Nephron (organoid): Measurements from ENCODE around the gene FARP2.

Experiments
- H3K27ac Mint-ChIP-seq, 3 experiments: 2 replicates each; pipeline ENCODE4 v1.8.0; 2020; ENCODE audit warnings: mixed read lengths in 3 of 3, mild to moderate bottlenecking in 2 of 3, moderate library complexity in 1 of 3
- H3K27me3 Mint-ChIP-seq: 2 replicates; pipeline ENCODE4 v1.8.0; 2021; ENCODE audit warnings: low read depth, mild to moderate bottlenecking, moderate library complexity, mixed read lengths
- H3K36me3 Mint-ChIP-seq: 2 replicates; pipeline ENCODE4 v1.8.0; 2020; ENCODE audit warnings: low read depth, mixed read lengths
- H3K4me1 Mint-ChIP-seq: 2 replicates; pipeline ENCODE4 v1.8.0; 2020; ENCODE audit warnings: mixed read lengths
- H3K4me3 Mint-ChIP-seq, 3 experiments: 2 replicates each; pipeline ENCODE4 v1.8.0; 2020; ENCODE audit warnings: mild to moderate bottlenecking in 3 of 3, mixed read lengths in 3 of 3, moderate library complexity in 2 of 3
- H3K9me3 Mint-ChIP-seq: 2 replicates; pipeline ENCODE4 v1.8.0; 2020; ENCODE audit warnings: mixed read lengths
- TF ChIP-seq, protein P1 (sequence below), 3 experiments: fragments of 200-600 bp; sonication (generic); IDR thresholded peaks; one replicate each; pipeline ENCODE4 v1.5.0; 2021; ENCODE audit warnings: antibody characterized with exemption in 3 of 3; ENCODE audit not compliant: unreplicated experiment in 3 of 3

The FARP2 gene

DNA sequence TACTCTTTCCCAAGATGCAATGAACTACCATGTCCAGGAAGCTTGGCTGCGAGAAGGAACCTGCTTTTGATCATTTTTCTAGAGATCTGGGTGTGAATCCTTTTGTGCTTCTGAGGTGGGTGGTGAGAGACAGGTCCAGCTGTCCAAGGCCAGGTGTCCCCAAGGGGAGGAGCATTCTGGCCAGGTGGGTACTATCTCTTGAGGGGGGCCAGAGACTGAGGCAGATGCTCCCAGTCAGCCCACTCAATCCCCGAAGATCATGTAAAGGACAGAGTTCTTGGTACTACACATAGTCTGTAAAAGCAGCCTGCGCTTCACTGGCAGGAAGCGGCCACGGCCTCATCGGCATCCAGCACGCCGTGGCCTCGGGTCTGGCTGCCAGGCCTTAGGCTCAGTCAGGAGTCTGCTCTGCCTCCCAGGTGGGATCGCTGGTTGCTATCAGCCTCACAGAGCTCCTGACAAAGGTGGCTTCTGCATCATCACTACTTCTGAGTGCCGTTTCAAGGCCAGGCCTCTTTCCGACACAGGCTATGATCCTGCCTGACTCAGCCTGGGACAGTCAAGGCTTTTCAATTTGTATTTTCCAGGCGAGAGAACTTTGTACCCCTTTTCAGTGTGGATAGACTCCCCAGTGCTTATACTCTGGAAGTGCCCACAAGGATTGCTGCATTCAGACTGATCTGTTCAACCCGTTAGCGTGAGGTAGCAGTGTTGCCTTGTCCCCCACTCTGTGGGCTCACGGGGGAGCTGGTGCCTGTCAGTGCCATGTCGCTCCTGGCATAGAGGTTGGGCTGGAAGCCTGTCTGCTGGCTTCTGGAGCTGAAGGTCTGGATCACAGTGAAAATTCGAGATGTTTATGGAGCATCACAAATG, 123.2 kb downstream of the FARP2 start:
- H3K27ac Mint-ChIP-seq, result no peak overlapping the region
- H3K9me3 Mint-ChIP-seq, result no peaks in the 10 kb centered on the region
- TF ChIP-seq, protein P1, sequence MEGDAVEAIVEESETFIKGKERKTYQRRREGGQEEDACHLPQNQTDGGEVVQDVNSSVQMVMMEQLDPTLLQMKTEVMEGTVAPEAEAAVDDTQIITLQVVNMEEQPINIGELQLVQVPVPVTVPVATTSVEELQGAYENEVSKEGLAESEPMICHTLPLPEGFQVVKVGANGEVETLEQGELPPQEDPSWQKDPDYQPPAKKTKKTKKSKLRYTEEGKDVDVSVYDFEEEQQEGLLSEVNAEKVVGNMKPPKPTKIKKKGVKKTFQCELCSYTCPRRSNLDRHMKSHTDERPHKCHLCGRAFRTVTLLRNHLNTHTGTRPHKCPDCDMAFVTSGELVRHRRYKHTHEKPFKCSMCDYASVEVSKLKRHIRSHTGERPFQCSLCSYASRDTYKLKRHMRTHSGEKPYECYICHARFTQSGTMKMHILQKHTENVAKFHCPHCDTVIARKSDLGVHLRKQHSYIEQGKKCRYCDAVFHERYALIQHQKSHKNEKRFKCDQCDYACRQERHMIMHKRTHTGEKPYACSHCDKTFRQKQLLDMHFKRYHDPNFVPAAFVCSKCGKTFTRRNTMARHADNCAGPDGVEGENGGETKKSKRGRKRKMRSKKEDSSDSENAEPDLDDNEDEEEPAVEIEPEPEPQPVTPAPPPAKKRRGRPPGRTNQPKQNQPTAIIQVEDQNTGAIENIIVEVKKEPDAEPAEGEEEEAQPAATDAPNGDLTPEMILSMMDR (IDR thresholded peaks at IDR 0.05; ENCODE audit: unreplicated experiment in 3 of 3), result no peak
- no peaks in the 10 kb centered on the region for H3K27me3 Mint-ChIP-seq
- H3K4me1 Mint-ChIP-seq, result peaks cover 16% of the 10 kb centered on the region
- peaks cover 11% of the 10 kb centered on the region for H3K36me3 Mint-ChIP-seq
- no peak overlapping the region for H3K4me3 Mint-ChIP-seq

DNA sequence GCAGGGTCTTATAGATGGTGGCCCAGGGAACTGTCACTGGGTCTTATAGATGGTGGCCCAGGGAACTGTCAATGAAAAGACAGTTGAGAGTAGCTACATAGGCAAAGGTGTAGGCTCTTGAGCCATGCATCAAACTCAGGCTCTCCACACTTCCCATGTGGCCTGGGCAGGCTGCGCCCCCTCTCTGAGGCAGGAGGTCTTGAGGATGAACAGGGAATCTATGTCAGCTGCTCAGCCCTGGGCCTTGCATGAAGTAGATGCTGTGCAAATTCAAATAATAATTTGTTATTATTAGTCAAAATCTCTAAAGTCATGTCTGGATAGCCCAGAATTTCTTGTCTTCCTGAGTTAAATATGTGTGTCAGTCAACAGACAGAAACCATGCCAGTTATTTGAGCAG, 125.6 kb downstream of the FARP2 start:
- Mint-ChIP-seq H3K27me3 (no peaks in the 10 kb centered on the region), H3K4me3 (no peak overlapping the region), H3K4me1 (peaks cover 16% of the 10 kb centered on the region), H3K36me3 (peaks cover 13% of the 10 kb centered on the region), H3K9me3 (no peaks in the 10 kb centered on the region), H3K27ac (no peak overlapping the region)
- TF ChIP-seq, protein P1 (IDR thresholded peaks at IDR 0.05; ENCODE audit: unreplicated experiment in 3 of 3), result no peak

DNA sequence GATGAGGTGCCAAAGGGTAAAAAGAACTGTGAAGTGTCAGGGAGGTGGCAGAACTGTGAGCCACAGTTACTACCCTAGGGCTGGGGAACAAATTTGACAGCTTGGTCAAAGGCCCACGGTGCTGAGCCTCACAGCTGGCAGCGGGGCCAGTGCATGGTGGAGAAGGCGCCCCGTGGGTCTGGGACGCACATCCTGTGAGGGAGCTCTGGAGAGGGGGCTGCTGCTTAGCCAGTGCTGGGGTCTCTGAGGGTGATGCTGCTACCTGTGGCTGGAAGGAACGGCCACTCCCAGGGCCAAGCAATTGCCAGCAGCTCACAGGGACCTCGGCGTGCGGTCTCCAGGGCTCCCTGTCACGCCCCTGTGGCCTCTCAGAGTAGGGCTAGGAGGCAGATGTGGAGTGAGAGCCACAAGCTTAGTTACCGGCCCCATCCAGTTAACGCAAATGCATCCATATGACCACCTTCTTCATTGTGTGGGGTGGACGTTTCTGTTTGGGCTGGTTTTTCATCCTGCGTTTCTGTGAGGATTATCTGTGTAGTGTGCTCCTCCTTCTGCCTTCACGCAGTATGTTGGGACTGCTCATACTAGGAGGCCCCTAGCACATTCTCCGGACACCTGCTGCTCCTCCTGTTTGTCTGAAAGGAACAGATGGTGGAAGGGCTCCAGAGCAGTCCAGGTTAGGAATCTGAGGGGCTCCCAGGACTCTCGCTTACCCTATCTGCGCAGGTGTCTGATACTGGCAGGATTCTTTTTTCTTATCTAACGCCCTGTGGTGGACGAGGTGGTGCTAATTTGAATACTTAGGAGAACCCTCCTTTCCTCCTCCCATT, 126.3 kb downstream of the FARP2 start:
- Mint-ChIP-seq H3K36me3 (peaks cover 16% of the 10 kb centered on the region), H3K4me1 (peaks cover 16% of the 10 kb centered on the region)

DNA sequence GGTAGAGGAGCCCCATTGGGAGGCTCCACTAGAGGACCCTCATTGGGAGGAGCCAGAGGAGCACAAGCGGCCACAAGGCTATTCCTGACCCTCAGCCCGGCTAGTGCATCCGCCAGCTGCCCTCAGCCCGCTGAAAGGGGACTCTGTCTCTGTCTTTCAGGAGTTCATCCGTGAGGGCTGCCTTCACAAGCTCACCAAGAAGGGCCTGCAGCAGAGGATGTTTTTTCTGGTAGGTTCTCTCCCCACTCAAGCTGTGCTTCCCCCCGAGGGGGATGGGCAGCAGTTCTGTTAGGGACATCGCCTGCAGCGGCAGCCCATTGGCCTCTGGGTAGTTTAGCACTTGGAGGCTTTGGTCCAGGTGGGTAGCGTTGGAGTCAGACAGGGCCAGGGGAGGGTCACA, 127.2 kb downstream of the FARP2 start:
- Mint-ChIP-seq H3K27me3 (no peaks in the 10 kb centered on the region), H3K4me1 (peaks cover 16% of the 10 kb centered on the region), H3K36me3 (peaks cover 13% of the 10 kb centered on the region), H3K4me3 (no peak overlapping the region), H3K9me3 (no peaks in the 10 kb centered on the region), H3K27ac (no peak overlapping the region)
- TF ChIP-seq, protein P1 (IDR thresholded peaks at IDR 0.05; ENCODE audit: unreplicated experiment in 3 of 3), result no peak

More for the DNA sequence above, 126.3 kb downstream of the FARP2 start:
- H3K4me3 Mint-ChIP-seq, result no peak overlapping the region
- TF ChIP-seq, protein P1 (IDR thresholded peaks at IDR 0.05; ENCODE audit: unreplicated experiment in 3 of 3), result no peak
- H3K9me3 Mint-ChIP-seq, result no peaks in the 10 kb centered on the region
- no peaks in the 10 kb centered on the region for H3K27me3 Mint-ChIP-seq
- H3K27ac Mint-ChIP-seq, result no peak overlapping the region

DNA sequence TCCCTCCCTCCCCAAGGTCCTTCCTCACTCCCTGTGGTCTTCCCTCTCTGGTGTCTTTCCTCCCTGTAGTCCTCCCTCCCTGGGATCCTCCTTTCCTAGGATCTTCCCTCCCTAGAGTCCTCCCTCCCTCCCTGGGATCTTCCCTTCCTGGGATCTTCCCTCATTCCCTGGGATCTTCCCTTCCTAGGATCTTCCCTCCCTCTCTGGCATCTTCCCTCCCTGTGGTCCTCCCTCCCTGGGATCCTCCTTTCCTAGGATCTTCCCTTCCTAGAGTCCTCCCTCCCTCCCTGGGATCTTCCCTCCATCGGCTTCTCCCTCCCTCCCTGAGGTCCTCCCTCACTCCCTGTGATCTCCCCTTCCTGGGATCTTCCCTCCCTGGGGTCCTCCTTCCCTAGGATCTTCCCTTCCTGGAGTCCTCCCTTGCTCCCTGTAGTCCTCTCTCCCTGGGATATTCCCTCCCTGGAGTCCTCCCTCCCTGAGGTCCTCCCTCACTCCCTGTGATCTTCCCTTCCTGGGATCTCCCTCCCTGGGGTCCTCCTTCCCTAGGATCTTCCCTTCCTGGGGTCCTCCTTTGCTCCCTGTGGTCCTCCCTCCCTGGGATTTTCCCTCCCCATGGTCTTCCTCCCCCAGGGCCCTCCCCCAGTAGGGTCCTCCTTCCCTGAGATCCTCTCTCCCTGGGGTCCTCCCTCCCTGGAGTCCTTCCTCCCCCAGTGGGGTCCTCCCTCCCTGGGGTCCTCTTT, 129.3 kb downstream of the FARP2 start:
- Mint-ChIP-seq H3K4me1 (peaks cover 9% of the 10 kb centered on the region), H3K27me3 (no peaks in the 10 kb centered on the region), H3K27ac (no peak overlapping the region), H3K4me3 (no peak overlapping the region), H3K36me3 (peaks cover 14% of the 10 kb centered on the region), H3K9me3 (no peaks in the 10 kb centered on the region)
- TF ChIP-seq, protein P1 (IDR thresholded peaks at IDR 0.05; ENCODE audit: unreplicated experiment in 3 of 3), result no peak
